ENCODE data around the gene SIRT2.

DNA sequence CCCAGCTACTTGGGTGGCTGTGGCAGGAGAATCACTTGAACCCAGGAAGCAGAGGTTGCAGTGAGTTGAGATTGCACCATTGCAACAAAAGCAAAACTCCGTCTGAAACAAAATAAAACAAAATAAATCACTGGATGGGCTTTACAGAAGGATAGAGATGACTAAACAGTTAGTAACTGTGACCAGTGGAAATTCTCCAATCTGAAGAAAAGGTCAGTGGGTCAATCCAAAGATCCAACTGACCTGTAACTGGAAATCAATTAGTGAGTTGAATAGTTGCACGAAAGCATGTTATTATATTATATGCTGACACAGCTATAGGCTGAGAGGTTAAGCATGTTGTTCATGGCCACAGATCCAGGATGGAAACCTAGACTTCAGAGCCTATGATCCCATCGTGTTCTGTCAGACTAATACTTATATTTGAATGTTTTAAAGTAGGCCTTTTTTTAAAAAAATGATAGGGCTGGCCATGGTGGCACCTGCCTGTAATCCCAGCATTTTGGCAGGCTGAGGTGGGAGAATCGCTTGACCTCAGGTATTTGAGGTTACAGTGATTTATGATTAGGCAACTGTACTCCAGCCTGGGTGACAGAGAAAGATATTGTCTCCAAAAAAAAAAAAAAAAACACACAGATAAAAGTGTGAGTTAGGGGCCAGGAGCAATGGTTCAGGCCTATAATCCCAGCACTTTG is 69.2 kb downstream of the SIRT2 start:
- TF ChIP-seq, protein P1, sequence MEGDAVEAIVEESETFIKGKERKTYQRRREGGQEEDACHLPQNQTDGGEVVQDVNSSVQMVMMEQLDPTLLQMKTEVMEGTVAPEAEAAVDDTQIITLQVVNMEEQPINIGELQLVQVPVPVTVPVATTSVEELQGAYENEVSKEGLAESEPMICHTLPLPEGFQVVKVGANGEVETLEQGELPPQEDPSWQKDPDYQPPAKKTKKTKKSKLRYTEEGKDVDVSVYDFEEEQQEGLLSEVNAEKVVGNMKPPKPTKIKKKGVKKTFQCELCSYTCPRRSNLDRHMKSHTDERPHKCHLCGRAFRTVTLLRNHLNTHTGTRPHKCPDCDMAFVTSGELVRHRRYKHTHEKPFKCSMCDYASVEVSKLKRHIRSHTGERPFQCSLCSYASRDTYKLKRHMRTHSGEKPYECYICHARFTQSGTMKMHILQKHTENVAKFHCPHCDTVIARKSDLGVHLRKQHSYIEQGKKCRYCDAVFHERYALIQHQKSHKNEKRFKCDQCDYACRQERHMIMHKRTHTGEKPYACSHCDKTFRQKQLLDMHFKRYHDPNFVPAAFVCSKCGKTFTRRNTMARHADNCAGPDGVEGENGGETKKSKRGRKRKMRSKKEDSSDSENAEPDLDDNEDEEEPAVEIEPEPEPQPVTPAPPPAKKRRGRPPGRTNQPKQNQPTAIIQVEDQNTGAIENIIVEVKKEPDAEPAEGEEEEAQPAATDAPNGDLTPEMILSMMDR (optimal IDR thresholded peaks at IDR 0.05 in 1 of 3, IDR thresholded peaks at IDR 0.05 in 1 of 3, conservative IDR thresholded peaks at IDR 0.05 in 1 of 3; ENCODE audit: extremely low read depth in 1 of 3, insufficient read depth in 2 of 3, low read length in 3 of 3): no peak
- TF ChIP-seq EZH2 (IDR thresholded peaks at IDR 0.05; ENCODE audit: low read length): no peak
